ENCODE results near the gene FBXO9.

Gene FBXO9

GRCh38 chr6:53074347-53074746, 9.1 kb downstream of the FBXO9 start:
- Histone ChIP-seq H3K27me3 (replicated peaks; ENCODE audit: insufficient read depth, low read length) (no peaks in the 10 kb centered on the region), H3F3A (ENCODE audit: insufficient read depth, low read length) (no peaks in the 10 kb centered on the region), H3K36me3 (replicated peaks; ENCODE audit: insufficient read depth, low read length) (0 out of 2 replicates have a peak, but pooled peaks cover 6% of the 10 kb centered on the region), H2AFZ (ENCODE audit: low read length) (no peak overlapping the region), H3K9ac (ENCODE audit: low read length) (no peak overlapping the region), H3K79me2 (ENCODE audit: low read length) (no peaks in the 10 kb centered on the region), H3K9me2 (replicated peaks; ENCODE audit: insufficient read depth, low read length) (no peaks in the 10 kb centered on the region), H3K4me1 (ENCODE audit: low read length) (0 out of 2 replicates have a peak, but pooled peaks cover 4% of the 10 kb centered on the region), H3K4me3 (ENCODE audit: low read length) (no peak overlapping the region), H4K20me1 (ENCODE audit: insufficient read depth, low read length) (no peaks in the 10 kb centered on the region), H3K27ac (ENCODE audit: low read length) (no peak overlapping the region), H3K4me2 (ENCODE audit: low read depth, low read length) (no peak overlapping the region), H3K9me3 (replicated peaks; ENCODE audit: insufficient read depth, low read length) (no peaks in the 10 kb centered on the region)
- DNase-seq: no peak
- TF ChIP-seq EZH2phosphoT487 (IDR thresholded peaks at IDR 0.05; ENCODE audit: low read length): no peak
- no peak for TF ChIP-seq CTCF (IDR thresholded peaks at IDR 0.05; ENCODE audit: low read length)

GRCh38 chr6:53080813-53081212, 15.6 kb downstream of the FBXO9 start:
- no peak overlapping the region for H3K9ac ChIP-seq (ENCODE audit: low read length)
- H3F3A ChIP-seq (ENCODE audit: insufficient read depth, low read length): no peaks in the 10 kb centered on the region
- no peaks in the 10 kb centered on the region for H3K9me2 ChIP-seq (replicated peaks; ENCODE audit: insufficient read depth, low read length)
- TF ChIP-seq EZH2phosphoT487 (IDR thresholded peaks at IDR 0.05; ENCODE audit: low read length) (no peak), CTCF (IDR thresholded peaks at IDR 0.05; ENCODE audit: low read length) (no peak), EZH2 (optimal IDR thresholded peaks at IDR 0.05; ENCODE audit: low read depth, low read length) (no peak)
- no peaks in the 10 kb centered on the region for H3K79me2 ChIP-seq (ENCODE audit: low read length)
- H3K27ac ChIP-seq (ENCODE audit: low read length): no peak overlapping the region
- no peak overlapping the region for H3K4me3 ChIP-seq (ENCODE audit: low read length)
- no peaks in the 10 kb centered on the region for H3K9me3 ChIP-seq (replicated peaks; ENCODE audit: insufficient read depth, low read length)
- DNase-seq: no peak
- no peak overlapping the region for H2AFZ ChIP-seq (ENCODE audit: low read length)
- 0 out of 2 replicates have a peak, but pooled peaks cover 3% of the 10 kb centered on the region for H3K36me3 ChIP-seq (replicated peaks; ENCODE audit: insufficient read depth, low read length)
- no peaks in the 10 kb centered on the region for H3K4me1 ChIP-seq (ENCODE audit: low read length)
- no peaks in the 10 kb centered on the region for H4K20me1 ChIP-seq (ENCODE audit: insufficient read depth, low read length)
- no peak overlapping the region for H3K4me2 ChIP-seq (ENCODE audit: low read depth, low read length)
- no peaks in the 10 kb centered on the region for H3K27me3 ChIP-seq (replicated peaks; ENCODE audit: insufficient read depth, low read length)

- no peak overlapping the region for H3K4me2 ChIP-seq (ENCODE audit: low read depth, low read length)
- H3K36me3 ChIP-seq (replicated peaks; ENCODE audit: insufficient read depth, low read length): 0 out of 2 replicates have a peak, but pooled peaks cover 3% of the 10 kb centered on the region
- no peaks in the 10 kb centered on the region for H3F3A ChIP-seq (ENCODE audit: insufficient read depth, low read length)
- no peak overlapping the region for H2AFZ ChIP-seq (ENCODE audit: low read length)
- H3K9me2 ChIP-seq (replicated peaks; ENCODE audit: insufficient read depth, low read length): no peaks in the 10 kb centered on the region
- no peak overlapping the region for H3K9ac ChIP-seq (ENCODE audit: low read length)
- no peak for TF ChIP-seq EZH2phosphoT487 (IDR thresholded peaks at IDR 0.05; ENCODE audit: low read length)
- no peak for TF ChIP-seq CTCF (IDR thresholded peaks at IDR 0.05; ENCODE audit: low read length)
- TF ChIP-seq EZH2 (optimal IDR thresholded peaks at IDR 0.05; ENCODE audit: low read depth, low read length): no peak
- H4K20me1 ChIP-seq (ENCODE audit: insufficient read depth, low read length): no peaks in the 10 kb centered on the region
- H3K27ac ChIP-seq (ENCODE audit: low read length): no peak overlapping the region
- H3K4me1 ChIP-seq (ENCODE audit: low read length): no peaks in the 10 kb centered on the region
- H3K79me2 ChIP-seq (ENCODE audit: low read length): no peaks in the 10 kb centered on the region
- no peaks in the 10 kb centered on the region for H3K9me3 ChIP-seq (replicated peaks; ENCODE audit: insufficient read depth, low read length)
- DNase-seq: no peak
- no peak overlapping the region for H3K4me3 ChIP-seq (ENCODE audit: low read length)
- no peaks in the 10 kb centered on the region for H3K27me3 ChIP-seq (replicated peaks; ENCODE audit: insufficient read depth, low read length)
Measured at GRCh38 chr6:53086302-53086701, 21.1 kb downstream of the FBXO9 start.

All from MM.1S (cell line).